HG03045 (cell line): Measurements from ENCODE around the gene NKAP.
"Not testable (repeated sequence)": the region's sequence is repeated elsewhere in the genome, so short reads cannot be mapped to it uniquely, and the experiment has no call there.

Source experiments
- ATAC-seq: cut with Tn5 transposase; IDR thresholded peaks from one replicate; pipeline ENCODE4 v1.9.1; 2021; ENCODE audit warnings: mild to moderate bottlenecking, moderate library complexity; ENCODE audit not compliant: unreplicated experiment

The NKAP gene

DNA sequence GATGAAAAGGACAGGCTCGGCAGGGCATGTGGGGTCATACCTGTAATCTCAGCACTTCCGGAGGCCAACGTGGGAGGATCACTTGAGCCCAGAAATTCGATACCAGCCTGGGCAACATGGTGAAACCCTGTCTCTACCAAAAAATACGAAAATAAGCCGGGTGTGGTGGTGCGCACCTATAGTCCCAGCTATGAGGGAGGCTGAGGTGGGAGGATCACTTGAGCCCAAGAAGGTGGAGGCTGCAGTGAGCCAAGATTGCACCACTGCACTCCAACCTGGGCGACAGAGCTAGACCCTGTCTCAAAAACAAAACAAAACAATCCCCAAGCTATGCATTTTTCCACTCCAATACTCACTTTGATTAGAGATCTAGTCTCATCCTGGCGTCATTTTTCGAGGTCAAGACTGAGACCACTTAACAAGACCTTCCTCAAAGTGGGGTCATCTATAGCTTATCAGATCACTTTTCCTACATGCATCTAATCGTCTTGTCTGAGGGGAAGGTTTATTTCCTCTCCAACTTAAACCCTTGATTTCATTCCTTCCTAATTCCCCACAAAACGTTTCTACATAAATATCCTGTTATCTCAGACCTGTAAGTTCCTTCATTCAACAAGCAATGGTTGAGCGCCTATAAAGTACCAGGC lies 1.3 kb downstream of the NKAP start:
- no peak for ATAC-seq

- no peak for ATAC-seq
These were observed 2.2 kb downstream of the NKAP start for GRCh38 chrX:119941336-119941735.

DNA sequence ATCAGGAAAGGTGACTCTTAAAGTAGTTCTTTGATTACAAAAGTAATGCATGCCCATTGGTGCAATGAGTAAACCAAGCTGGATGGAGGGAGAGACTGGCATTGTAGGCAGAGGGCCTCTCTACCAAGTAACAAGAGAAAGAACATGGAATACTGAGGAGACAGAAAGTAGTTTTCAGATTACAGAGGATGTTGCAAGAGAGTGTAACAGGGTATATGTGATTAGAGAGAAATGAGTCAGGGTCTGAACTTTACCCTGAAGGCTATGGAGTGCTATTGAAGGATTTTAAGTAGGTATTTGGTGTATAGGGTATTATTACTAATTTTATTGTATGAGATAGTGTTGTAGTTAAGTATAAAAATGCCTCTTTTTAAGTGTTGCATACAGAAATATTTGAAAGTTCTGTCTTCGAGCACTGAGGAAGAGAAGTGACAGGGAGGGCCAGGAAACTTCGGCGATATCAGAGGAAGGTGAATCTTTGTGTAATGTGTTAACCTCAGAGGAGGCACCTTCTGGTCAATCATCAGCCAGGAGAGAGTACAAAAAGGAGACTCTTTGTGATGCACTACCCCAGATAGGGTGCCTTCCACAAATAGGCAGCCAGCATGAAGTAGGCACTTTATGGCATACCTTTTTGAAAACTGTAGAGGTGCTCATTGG lies 8.2 kb downstream of the NKAP start:
- no peak for ATAC-seq

DNA sequence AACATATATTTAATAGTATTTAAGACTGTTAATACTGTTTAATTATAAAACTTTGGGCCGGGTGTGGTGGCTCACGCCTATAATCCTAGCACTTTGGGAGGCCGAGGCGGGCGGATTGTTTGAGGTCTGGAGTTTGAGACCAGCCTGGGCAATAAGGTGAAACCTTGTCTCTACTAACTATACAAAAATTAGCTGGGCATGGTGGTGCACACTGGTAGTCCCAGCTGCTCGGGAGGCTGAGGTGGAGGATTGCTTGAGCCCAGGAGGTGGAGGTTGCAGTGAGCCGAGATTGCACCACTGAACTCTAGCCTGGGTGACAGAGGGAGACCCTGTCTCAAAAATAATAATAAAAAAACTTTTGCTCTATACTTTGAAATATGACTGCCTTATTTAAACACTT lies 21.2 kb downstream of the NKAP start:
- ATAC-seq = not testable (repeated sequence)

DNA sequence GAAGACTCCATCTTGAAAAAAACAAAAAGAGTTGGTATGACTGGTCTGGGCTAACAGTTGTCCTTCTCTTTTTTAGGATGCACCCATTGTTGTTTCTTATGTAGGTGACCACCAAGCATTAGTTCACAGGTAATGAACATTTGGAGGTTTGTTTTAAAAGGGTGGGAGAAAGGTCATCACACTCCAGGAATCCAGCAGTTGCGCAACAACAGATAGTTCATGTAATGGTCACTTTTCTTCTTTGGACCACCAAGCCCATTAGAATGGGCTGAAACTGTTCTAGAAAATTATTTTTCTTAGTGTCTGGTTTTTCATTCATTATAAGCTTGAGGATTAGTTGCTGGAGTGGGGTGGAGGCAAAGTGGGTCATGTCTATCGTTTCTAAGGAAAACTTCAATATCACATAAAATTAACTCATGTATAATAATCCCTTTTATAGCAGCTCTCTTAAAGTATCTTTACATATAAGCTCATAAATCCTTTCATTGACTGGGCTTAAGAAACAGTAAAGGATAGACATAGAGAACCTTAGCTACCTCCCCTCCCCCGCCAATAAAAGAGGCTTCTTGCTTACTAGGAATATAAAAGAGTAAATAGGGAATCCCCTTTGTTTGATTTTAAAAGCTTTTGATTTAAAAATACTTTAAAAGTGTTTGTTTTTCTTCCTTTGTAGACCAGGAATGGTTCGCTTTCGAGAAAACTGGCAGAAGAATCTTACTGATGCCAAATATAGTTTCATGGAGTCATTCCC lies 23.5 kb downstream of the NKAP start:
- no peak for ATAC-seq

DNA sequence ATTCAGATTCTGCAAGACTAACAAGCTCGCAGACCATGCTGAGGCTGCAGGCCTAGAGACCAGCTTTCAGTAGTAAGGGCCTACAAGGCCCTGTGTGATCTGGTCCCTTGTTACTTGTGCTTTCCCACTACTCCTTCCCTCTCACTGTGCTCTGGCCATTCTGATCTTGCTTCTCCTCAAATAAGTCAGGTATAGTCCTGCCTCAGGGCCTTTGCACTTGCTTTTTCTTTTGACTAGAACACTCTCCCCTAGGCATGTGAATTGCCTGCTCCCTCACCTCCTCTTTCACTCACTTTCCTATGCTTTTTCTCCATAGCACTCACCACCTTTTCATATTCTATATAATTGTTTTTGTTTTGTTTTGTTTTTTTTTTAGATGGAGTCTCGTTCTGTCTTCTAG lies 25.7 kb downstream of the NKAP start:
- ATAC-seq = no peak

GRCh38 chrX:119916310-119916709 lies 27.2 kb downstream of the NKAP start:
- ATAC-seq = no peak

- ATAC-seq = no peak
These were observed 42.6 kb downstream of the NKAP start for GRCh38 chrX:119900976-119901375.

- no peak for ATAC-seq
These were observed 44.4 kb downstream of the NKAP start for GRCh38 chrX:119899125-119899524.

DNA sequence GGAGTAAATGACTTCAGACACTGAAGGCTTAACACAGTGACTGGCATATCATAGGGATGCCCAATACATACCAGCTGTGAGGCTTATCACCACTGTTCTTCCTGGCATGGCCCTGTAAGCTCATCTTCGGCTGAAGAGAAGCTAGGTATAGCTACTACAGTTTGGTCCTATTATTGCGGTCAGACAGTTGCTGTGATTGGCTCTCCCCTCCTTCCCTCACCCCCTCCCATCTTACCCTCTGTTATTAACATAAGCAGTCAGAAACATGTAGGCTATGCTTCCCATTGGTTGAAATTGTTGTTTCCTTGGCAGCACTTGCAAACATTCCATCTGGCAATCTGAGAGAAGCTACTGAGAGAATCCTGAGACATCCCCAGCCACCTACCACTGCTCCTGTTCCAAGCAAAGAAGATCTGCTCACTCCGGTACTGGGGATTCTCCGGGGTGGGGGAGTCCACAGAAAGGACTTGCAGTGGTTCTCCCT lies 47.7 kb downstream of the NKAP start, which contains the start of gene AKAP14:
Gene AKAP14 (plus strand): TSS at position 51 of the 484 bp plus-strand sequence. CDS start 7,331 bp downstream, outside the sequence.
- no peak for ATAC-seq

GRCh38 chrX:119891961-119892692 lies 51.4 kb downstream of the NKAP start:
- not testable (repeated sequence) for ATAC-seq

GRCh38 chrX:119890626-119891025 lies 52.9 kb downstream of the NKAP start:
- ATAC-seq = not testable (repeated sequence)

- ATAC-seq = no peak
These were observed 55.7 kb downstream of the NKAP start for GRCh38 chrX:119887721-119888425.

GRCh38 chrX:119885554-119886428 lies 57.8 kb downstream of the NKAP start:
- ATAC-seq = no peak

- ATAC-seq = no peak
These were observed 62.8 kb downstream of the NKAP start for GRCh38 chrX:119880552-119881437.

DNA sequence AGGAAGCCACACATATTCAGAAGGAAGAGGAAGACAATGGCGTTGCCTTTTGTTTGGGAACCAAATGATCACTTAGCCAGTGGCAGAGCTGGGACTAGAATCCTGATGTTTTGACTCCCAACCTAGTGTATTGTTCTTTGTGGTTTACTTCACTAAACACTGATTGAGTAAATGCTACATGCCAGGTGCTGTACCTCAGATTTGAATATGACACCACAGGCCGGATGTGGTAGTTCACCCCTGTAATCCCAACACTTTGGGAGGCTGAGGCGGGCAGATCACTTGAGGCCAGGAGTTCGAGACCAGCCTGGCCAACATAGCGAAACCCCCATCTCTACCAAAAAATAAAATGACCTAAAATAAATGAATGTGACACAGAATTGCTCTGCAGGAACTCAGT lies 63.5 kb downstream of the NKAP start:
- no peak for ATAC-seq

GRCh38 chrX:119878740-119879139 lies 64.8 kb downstream of the NKAP start:
- no peak for ATAC-seq

GRCh38 chrX:119871599-119872395 lies 71.8 kb downstream of the NKAP start, which contains the start of the genes NDUFA1 and RNF113A:
NDUFA1 (plus strand) TSS chrX:119871832; CDS start chrX:119871912, 80 bp downstream.
RNF113A (minus strand) TSS chrX:119871733; CDS start chrX:119871613, 120 bp downstream.
- ATAC-seq = peak; percentile 94
